ENCODE results near the gene USP2.

USP2 gene, protein sequence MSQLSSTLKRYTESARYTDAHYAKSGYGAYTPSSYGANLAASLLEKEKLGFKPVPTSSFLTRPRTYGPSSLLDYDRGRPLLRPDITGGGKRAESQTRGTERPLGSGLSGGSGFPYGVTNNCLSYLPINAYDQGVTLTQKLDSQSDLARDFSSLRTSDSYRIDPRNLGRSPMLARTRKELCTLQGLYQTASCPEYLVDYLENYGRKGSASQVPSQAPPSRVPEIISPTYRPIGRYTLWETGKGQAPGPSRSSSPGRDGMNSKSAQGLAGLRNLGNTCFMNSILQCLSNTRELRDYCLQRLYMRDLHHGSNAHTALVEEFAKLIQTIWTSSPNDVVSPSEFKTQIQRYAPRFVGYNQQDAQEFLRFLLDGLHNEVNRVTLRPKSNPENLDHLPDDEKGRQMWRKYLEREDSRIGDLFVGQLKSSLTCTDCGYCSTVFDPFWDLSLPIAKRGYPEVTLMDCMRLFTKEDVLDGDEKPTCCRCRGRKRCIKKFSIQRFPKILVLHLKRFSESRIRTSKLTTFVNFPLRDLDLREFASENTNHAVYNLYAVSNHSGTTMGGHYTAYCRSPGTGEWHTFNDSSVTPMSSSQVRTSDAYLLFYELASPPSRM

DNA sequence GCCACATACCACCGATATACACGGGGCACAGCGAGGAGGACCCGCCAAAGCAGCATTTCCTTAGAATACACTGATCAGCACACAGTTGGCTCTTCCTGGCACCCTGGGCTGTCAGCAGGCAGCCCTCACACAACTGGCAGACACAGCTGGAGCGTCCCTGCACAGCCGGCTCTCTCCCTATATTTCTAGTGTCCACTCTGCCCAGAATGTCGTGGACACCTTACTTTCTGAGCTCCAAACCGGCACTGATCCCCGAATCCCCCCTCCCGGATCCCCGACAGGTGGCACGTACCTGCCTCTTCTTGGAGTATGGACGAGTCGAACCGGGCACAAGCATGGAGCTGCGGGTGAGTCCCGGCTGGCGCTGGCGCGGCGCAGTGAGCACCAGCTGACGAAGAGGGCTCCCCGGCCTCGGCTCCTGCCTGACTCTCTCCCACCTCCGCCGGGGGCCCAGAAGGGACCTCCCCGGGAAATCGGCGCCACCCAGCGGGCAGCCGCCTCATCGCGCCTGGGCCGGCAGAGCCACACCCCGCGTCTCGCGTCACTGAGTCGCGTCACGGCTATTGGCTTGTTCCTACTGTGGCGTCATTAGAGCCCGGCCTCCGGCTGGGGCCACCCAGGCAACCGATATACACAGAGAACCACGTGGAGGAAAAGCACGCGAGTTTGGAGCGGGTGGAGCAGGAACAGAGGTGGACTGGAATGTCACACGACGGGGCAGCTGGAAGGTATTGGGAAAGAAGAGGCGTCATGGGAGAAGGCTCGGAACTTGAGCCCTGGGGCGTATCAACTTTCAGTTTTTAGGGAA lies at the start of gene USP2:
USP2 (minus strand) TSS at position 510 of the 808 bp plus-strand sequence. CDS start 8,210 bp downstream, outside the sequence.
- peak; percentile 88 for DNase-seq (ENCODE audit: low spot score)

DNA sequence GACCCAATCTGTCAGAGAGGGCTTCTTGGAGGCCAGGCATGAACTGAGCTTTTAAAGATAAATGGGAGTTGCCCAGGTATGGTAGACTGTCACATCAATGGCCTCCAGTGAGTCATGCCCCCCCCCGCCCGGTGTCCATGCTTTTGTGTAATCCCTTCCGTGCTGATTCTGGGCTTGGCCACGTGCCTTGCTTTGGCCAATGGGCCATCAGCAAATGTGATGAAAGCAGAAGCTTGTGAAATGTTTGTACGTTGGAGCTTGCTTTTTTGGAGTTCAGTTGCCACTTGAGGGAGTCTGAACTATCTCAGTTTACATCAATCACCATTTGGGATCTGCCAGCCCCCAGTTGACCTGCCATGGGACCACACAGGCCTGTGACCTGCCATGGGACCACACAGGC lies 45.8 kb upstream of the USP2 start:
- DNase-seq (ENCODE audit: low spot score) = no peak

DNA sequence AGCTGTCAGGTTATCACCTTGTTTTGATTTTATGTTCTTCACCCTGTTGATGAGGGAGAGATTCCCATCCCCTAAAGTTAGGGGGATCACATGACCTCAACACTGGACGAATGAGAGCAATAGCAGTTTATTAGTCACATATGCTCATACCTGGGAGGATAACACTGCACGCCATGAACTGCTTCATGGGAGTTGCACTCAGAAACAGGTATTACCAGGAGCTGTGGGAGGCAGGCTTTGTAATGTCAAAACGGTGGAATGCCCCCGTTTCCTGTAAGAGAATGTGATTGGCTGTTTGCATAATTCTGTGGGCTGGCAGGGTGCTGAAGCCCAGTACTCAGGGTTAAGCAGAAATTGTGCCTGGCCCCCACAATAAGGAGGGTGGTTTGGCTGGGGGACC lies 44.7 kb upstream of the USP2 start:
- DNase-seq (ENCODE audit: low spot score) = no peak

DNA sequence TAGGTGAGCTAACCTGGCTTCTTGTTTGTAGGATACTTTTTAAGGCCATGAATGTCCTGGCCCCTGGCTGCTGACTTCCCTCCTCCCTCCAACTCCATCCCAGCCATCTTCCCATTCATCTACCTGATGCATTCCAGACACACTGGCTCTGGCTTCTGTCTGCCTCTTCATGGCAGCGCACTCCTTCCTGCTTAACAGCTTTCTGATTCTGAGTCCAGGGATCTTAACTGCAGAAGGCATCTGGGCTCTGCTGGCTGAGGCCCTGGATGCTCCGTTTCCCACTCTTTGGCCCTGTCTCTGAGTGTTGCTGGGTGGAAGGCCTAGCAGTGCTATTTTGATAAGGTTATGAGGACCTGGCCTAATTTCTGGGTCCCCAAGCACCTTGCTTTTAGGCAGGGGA lies 43.3 kb upstream of the USP2 start:
- DNase-seq (ENCODE audit: low spot score) = no peak

DNA sequence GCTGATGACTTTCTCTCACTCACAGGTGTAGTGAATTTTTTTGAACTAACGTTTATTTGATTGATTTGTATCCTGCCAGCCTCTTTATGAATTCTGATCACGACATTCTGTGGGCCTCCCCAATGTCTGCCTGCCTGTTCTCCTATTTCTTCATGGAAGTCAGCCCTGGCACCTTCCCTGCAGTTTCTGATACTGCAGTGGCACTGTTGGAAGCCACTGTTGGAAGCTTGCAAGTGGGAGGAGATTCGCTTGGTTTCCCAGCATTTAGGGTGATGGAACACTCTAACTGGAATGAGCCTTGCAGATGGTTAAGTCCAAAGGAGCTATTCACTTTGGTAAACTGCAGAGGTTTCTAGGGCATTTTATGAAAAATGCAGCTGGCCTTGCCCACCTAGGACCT lies 42.8 kb upstream of the USP2 start:
- DNase-seq (ENCODE audit: low spot score) = no peak

DNA sequence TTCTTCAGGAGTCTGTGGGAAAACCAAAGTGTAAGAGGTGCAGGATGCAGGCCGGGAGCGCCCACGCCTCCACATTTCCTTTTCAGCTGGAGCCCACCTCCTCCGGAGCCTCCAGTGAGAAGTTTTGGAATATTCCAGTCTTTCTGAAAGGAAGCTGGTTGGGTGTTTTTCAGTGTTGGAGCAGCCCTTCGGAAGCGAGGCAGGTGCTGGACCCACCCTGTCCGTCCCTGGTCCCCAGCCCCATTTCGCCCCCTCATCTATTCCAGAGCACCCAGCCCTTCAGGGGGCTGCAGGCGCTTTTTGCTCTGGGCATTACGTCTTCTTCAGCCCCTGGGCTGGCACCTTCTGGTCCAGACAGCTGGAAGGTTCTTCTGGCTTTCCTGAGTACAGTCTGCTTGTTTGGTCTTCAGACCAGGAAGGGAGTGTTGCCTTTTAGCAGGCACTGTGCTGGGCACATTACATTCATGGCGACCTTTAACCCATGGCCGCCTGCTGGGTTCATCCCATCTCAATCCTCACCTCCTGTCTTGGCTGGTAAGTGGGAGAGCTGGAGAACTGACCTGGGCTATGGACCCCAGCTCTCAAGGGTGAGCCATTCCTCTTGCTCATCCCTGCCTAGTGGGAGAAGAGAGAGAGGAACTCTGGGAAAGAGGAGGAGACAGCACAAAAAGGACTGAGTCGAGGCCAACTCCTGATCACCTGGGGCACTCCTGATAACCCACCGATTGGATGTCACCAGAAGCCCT lies 42.2 kb upstream of the USP2 start:
- no peak for DNase-seq (ENCODE audit: low spot score)

DNA sequence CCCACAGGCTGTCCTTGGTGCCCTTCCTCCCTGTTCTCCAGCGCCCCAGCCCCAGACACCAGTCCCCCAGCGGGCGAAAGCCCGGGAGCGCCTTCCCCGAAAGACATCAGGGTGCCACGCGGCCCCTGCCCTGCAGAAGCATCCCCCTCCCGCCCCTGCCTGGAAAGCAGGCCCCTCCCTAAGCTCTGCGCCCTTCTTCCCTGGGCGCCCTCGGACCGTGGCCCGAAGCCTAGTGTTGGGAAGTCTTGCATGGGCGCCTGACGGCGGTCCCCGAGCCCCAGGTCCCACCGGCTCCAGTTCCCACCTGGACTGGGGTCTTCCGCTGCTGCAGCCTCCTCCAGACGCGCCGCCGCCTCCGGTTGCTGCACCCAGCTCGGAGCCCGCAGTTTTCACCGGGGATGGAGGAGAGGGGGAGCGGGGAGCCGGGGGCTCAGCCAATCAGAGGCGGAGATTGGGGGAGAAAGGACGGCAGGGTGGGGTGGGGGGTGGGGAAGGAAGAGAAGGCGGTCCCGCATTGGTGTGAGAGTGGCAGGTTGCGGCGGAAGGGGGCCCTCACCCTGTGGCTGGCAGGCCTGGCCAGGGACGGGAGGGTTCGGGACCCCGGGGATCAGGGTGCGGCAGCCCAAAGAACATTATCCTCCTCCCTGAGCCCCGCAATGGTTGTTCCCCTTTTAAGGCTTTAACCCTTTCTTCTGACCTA lies 41.5 kb upstream of the USP2 start, which contains the start of gene THY1:
THY1 (minus strand) TSS at position 364 of the 700 bp plus-strand sequence. CDS start 2,267 bp downstream, outside the sequence.
- no peak for DNase-seq (ENCODE audit: low spot score)

DNA sequence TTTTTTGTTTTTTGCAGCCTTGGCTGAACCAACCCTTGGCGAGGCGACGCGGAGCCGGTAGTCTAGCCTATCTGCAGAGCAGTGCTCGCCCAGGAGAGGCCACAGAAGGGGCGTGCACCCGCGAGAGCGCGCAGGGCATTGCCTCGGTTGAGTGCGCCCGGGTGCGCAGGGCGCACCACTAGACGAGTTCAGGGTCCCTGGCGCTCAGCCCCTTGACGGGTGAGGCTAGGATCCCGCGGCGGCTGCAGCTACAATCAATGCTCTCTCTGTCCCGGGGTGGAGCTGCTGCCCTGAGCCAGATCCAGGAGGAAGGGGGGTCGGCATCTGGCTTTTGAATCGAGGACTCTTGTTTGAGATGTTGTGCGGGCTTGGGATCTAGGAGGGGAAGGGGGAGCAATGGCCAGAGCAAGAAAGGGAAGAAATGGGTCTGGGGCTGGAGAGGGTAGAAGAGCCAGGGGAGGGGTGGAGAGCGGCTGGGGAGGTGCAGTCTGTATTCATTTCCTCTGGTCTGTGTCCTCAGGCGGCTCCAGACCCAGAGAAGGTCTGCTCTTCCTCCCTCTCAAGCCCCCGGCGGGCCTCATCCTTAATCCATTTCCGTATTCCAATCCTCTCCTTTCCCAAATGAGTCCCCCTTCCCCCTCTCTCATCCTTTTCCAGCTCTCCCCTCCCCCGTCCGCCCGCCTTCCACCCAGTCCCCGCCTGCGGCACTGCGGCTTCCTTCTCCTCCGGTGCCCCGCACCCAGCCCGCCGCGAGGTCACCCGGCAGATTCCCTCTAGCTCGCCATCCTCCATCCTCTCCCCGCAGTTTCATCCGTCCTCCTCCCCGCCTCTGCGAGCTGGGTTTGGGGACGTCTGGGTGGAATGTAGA lies 40.7 kb upstream of the USP2 start:
- DNase-seq (ENCODE audit: low spot score) = no peak

DNA sequence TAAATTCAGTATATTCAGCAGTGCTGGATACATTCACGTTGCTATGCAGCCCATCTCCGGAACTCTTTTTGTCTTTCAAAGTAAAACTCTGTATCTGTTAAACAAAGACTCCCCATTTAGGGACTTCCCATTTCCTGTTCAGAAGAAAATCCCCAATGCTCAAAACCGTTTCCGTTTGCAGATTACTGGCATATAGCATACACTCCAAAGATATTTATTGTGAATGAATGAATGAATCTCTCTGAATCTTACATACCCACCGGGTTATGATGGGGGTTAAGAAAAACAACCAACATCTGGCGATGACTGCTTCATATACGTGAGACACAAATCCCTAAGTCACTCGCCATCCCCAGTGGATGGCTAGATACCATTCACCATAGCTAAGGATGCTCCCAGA lies 39.9 kb upstream of the USP2 start:
- DNase-seq (ENCODE audit: low spot score) = no peak

DNA sequence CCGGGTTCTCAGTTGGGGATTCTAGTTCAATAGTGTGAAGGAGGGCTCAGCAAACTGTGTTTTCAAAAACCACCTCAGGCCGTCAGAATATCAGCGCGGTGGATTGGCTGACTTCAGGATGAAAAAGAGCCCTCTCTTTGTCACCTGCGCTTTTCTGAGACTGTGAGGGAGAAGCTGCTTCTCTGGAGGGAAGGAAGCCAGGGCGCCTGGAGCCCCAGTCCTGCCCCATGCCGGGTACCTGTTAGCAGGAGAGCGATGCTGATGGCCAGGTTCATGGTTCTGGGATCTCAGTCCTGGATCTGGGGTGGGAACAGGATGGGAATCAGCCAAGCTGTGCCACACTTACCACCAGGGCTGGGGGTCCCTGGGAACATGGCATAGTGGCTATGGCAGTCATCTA lies 39.1 kb upstream of the USP2 start:
- DNase-seq (ENCODE audit: low spot score) = no peak

DNA sequence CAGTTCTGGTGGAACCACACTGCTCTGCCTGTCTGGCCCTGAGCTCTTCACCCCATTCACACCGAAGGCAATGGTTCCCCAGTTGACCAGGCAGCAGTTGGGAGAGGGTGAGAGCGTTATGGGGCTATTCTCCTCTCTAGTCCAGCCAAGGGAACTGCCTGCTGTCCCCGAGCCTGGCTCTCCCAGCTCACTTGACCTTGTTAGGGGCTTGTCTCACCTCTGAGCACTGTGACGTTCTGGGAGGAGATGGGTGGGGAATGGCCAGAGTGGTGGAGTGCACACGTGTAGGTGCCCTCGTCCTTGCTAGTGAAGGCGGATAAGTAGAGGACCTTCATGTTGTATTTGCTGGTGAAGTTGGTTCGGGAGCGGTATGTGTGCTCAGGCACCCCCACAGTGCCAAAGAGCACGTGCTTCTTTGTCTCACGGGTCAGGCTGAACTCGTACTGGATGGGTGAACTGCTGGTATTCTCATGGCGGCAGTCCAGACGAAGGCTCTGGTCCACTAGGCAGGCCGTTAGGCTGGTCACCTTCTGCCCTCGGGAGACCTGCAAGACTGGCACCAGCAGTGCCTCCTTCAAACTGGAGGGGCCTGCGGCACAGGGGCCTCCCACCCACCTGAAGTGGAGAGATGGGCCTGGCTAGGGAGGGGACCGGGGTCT lies 38.5 kb upstream of the USP2 start:
- DNase-seq (ENCODE audit: low spot score) = no peak

DNA sequence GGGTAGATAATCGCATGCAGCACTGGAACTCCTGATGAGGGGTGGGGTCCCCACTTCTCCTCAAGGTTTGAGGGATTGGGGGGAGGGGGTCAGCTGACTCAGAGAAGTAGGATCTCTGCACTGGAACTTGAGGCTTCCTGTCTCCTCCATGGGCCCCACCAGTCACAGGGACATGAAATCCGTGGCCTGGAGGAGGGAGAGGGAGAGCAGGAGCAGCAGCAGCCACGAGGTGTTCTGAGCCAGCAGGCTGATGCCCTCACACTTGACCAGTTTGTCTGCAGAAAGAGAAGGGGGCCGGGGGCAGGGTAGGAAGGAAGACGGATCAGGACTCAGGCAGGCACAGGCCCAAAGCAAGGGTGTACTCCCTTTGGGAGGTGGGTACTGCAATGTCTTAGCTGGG lies 37.8 kb upstream of the USP2 start:
- DNase-seq (ENCODE audit: low spot score) = no peak

DNA sequence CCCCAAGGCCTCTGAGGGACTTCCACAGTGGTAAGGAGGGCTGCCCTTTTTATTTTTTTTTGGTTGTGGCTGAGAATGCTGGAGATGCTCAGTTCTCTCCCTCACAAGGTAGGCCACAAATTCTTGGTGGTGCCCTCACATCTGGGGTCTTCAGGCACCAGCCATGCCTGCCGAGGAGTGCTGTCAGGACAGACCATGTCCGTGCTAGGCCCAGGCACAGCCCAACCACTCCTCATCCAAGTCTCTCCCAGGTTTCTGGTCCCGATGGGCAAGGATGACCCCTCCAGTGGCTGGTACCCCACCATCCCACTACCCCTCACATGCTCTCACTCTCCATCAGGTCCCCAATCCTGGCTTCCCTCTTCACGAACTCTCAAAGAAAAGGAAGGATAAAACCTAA lies 37.3 kb upstream of the USP2 start:
- DNase-seq (ENCODE audit: low spot score) = no peak

DNA sequence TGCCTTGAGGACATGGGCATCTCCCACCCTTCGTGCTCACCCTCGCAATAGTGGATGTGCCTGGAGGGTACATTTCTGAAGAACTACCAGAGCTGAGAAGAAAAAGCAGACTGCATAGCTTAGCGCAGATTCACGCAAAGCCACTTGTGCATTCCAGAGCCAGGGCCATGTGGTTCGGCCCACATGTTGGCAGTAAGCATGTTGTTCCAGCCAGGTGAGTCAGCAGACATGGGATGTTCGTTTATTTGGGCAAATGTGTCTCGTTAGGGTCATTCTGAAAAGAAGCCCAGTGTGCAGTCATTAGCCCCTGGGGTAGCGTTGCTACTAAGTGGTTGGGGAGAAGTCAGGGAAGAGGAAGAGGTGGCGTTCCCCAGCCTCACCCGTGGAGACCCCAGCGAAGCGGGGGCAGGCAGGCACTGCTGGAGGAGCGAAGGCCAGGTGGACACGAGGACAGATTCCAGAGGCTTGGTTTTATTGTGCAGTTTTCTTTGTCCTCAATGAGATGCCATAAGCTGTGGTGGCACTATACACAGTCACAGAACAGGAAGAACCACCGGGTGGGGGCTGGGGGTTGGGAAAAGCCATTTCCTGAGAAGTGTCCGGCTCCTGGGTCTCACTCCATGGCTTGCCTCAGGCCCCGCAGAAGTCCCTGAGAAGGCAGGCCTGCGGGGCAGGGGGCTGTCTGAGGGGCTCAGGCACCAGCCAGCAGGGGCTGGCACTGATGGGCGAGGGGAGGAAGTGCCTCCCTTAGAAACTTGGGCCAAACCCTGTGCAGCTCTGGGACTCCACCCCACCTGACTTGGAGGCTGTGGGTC lies 36.4 kb upstream of the USP2 start:
- DNase-seq (ENCODE audit: low spot score) = no peak

DNA sequence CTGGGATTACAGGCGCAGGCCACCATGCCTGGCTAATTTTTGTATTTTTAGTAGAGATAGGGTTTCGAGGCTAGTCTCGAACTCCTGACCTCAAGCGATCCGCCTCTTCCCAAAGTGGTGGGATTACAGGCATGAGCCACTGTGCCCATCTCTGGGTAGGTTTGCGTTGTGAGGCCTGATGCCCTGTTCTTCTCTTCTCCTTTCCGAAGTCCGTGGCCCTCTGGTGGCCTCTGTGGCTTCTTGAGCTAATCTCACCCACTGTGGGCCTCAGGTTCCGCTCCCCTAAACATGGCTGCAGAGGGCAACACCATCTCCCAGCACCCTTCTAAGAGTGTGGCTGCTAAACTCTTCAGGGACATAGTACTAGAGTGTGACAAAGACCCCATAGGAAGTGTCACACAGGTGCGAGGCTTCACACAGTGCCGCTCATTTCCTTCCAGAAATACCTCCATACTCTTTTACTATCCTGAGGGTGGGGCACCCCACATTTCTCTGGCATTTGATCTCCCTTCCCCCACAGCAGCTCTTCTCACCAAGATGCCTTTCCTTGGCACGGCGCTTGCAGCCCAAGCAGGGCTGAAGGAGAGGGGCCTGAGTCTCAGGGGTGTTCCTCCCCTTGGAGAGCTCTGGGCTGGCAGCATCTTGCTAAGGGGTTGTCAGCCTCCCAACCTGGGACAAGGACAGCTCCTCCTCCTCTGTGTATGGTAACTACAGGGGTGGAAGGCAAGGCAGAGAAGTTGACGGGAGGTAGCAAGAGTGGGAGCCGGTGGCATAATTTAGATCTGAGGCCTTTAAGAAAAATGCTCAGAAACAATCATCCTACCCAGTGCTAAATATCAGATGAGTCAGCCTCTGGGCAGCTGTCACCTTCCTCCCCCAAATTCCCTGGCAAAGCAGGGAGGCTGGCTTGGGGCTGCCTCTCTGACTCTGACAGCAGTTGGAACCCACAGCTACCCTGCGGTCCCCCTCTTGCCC lies 35.4 kb upstream of the USP2 start:
- DNase-seq (ENCODE audit: low spot score) = no peak

DNA sequence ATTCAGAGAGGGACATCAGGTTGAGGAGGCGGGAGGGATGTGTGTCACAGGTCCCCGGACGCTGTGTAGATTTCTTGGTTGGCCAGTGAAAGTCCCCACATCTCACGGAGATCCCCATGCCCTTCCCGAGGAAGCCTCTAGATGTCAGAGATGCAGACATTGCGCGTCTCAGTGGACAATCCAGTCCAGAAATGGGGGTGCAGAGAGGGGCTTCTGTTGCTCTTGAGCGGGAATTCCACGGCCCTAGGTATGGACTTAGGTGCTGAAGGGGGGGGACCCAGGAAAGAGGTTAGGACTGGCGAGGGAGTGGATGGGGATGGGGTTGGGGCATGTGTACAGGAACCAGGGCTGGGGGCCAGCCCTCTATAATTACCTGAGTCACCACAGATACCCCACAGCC lies 34.5 kb upstream of the USP2 start:
- no peak for DNase-seq (ENCODE audit: low spot score)

DNA sequence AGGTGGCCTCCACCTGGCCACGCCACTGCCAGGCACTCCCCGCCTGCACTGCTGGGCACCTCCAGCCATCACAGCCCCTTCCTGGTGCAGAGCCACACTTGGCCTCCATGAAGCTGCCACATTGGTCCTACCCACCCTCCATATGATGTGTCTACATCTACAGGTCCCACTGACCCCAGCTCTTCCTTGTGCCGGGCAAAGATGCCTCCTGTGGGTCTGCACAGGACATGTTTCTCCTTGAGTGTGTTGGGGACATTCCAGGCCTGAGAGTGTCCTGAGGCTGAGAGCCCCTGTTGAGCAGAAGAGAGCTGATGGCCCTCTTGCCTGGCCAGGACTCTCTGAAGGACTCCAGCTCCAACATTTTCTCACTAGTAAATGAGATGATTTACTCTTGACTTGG lies 34.0 kb upstream of the USP2 start:
- no peak for DNase-seq (ENCODE audit: low spot score)

DNA sequence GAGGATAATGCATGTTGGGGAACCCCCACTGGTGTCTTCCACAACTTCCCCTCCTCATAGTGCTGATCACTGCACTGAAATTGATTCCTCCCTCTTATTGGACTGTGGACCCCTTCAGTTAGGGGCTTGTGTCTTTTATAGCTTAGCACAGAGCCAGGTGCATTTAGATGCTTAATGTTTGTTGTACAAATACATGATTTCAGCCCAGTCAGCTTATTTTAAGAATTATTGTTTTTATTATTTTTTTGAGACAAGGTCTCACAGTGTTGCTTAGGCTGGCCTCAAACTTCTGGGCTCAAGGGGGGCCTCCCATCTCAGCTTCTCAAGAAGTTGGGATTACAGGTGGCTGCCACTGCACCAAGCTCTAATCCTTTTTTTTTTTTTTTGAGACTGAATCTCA lies 33.2 kb upstream of the USP2 start:
- DNase-seq (ENCODE audit: low spot score) = no peak

Measured in HuH-7 (cell line).